GM20000 (cell line): Measurements from ENCODE around the gene ASCL2.

Source experiments
- DNase-seq: peaks from one replicate; pipeline ENCODE4 v3.0.0; 2012; ENCODE audit warnings: low spot score
- CTCF ChIP-seq: IDR thresholded peaks from 2 replicates; pipeline ENCODE4 v1.5.1; 2012; ENCODE audit warnings: mild to moderate bottlenecking, control low read depth; ENCODE audit errors: extremely low read depth, missing control alignments

ASCL2 gene

GRCh38 chr11:2267851-2268728 lies 2.3 kb downstream of the ASCL2 start:
- TF ChIP-seq CTCF, result no peak
- DNase-seq, result no peak

GRCh38 chr11:2267306-2267850 lies 3.0 kb downstream of the ASCL2 start:
- no peak for DNase-seq

GRCh38 chr11:2266586-2267305 lies 3.6 kb downstream of the ASCL2 start:
- no peak for TF ChIP-seq CTCF
- DNase-seq, result no peak

More at GRCh38 chr11:2267306-2267850, 3.0 kb downstream of the ASCL2 start:
- no peak for TF ChIP-seq CTCF

GRCh38 chr11:2265854-2266585 lies 4.4 kb downstream of the ASCL2 start:
- no peak for TF ChIP-seq CTCF
- DNase-seq, result no peak

- DNase-seq, result no peak
- TF ChIP-seq CTCF, result no peak
These were observed 5.0 kb downstream of the ASCL2 start for GRCh38 chr11:2265396-2265795.

- no peak for DNase-seq
- TF ChIP-seq CTCF, result no peak
These were observed 5.9 kb downstream of the ASCL2 start for GRCh38 chr11:2264366-2265053.
